OCI-M2 (cell line): ENCODE measurements around the gene TPT1.
"Not testable (repeated sequence)": the region's sequence is repeated elsewhere in the genome, so short reads cannot be mapped to it uniquely, and the experiment has no call there.

Experiments used
- DNase-seq: peaks from one replicate; lab custom pipeline; 2025; ENCODE audit not compliant: unreplicated experiment; lab: John Stamatoyannopoulos, UW

Gene TPT1

DNA sequence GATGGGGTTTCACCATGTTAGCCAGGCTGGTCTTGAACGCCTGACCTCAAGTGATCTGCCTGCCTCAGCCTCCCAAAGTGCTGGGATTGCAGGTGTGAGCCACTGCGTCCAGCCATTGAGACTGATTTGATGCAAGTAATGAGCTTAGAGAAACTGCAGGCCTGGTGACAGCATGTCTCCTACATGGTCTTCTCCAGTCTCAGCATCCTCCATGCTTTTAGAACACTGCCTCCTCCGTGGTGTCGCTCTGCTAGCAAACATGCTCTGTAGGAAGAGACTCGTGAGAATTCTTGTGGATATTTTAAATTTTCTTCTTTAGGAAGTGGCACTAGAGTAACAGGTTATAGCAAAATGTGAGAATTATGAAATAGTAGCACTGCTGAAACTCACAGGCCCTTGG, 37.1 kb downstream of the TPT1 start:
- no peak for DNase-seq

DNA sequence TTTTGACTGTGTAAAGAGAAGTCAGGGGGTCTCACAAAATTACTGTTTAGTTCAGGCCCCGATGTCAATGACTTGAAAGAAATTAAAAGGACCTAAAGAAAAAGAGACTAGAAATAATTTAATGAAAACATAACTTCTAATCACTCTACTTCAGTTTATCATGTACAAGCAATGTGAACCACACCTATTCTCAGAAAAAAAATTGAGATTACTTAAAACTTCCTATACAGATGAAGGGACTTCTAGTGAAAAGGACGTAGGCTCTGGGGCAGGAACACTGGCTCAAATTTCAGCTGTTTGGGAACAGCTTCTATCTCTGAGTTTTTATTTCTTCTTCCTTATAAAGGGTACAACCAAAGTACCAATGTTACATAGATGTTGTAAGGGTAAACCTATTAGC, 38.0 kb downstream of the TPT1 start:
- no peak for DNase-seq

DNA sequence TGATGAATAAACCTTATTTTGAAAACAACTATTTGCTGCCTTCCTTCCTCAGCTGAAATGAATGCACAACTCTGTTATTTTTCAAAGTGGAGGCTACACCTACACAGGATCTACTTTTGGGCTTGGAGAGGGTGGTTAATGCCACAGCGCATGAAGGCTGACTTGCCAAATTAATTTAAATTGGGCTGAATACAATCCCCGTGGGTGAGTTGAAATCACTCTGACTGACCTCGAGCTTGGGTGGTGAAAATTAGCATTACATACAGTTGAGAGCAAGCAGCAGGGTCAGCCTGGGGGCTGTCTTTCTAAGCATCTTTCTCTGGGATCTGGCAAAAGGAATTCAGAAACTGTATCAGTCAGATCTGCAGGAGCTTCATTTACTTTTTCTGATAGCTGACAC, 38.5 kb downstream of the TPT1 start:
- DNase-seq, result no peak

DNA sequence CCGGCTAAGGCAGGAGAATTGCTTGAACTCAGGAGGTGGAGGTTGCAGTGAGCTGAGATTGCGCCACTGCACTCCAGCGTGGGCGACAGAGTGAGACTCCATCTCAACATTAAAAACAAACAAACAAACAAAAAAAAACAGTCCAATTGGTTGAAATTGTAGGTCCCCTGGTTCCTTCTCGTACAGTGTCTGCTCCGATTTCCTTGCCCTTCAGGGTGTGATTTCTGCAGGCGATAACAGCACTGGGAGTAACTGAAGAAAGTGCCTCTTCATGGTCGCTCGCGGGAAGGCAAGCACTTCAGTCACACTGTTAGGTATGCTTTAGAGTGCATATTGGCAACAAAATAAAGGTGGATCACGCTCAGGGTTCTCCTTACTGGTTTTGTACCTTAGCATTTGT, 39.7 kb downstream of the TPT1 start:
- no peak for DNase-seq

DNA sequence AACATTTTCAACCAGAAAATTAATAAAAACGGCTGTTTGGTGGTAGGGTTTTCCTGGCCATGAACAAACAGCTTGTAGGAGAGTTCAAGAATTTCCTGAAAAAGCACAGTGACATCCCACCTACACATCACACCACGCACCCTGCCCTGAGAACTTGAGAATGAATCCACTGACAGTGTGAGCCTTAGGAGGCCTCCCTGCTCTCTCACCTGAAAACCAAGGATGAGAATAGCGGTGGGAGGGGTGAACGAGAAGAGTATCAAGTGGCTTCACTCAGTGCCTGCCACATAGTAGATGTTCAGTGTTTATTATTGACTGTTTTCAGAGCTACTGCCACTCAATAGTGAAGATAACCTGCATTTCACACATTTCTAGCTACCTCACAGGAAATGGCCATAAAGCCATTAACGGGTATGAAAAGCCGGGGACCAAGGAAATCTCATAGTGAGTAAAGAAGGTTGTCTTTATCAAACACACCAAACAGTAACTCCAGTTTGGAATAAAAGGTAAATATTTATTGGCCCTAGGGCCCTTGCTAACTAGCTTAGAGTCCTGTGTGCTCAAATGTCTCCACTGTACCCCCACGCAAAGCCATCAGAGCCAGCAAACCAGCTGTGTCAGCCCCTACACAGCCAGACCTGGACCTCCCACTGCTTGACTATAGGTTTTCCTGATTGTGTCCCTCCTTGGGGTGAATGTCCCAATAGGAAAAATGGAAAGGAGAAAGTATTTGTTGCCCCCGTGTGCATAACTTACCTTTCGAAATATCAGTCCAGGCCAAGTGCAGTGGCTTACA, 40.6 kb downstream of the TPT1 start:
- no peak for DNase-seq

DNA sequence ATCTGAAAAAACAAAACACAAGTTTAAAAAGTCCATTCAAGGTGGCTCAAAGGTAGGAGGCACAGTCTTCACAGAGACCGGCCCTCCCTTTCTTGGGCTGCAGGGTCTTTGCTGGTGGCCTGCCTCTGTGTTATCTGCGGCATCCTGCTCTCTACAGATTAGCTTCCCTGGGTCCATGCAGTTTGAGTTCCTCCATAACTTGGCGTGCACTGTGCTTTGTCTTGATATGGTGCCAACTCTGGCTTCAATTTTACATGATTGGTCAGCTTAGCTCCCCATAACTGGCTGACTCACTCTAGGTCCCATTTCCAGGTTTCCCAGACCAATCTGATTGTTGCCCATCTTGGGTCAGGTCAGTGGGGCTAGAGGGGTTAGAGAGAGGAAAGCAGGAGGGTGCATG, 41.8 kb downstream of the TPT1 start:
- DNase-seq, result no peak

DNA sequence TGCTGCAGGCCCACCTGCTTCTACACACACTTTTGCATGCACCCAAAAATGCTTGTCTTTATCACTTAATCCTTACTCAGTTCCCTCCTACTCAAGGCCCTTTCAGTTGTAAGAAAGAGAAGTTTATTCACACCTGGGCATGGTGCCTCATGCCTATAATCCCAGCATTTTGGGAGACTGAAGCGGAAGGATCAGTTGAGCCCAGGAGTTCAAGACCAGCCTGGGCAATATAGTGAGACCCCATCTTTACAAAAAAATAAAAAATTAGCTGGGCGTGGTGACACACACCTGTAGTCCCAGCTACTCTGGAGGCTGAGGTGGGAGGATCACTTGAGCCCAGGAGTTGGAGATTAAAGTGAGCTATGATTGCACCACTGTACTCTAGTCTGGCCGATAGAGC, 42.4 kb downstream of the TPT1 start:
- DNase-seq, result not testable (repeated sequence)

DNA sequence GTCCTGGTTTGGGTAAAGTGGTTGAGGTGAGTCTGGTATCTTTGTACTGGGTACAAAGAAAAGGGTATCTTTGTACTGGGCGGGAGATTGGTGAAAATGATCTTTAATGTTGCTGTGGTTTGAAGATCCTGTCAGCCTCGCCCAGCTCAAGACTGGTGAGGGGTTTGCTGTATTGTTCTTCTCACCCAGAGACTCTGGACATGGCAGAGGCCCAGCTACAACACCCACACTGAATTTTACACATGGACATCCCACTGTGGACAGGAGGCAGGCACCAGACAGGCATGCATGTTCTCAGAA, 42.8 kb downstream of the TPT1 start:
- DNase-seq, result no peak

DNA sequence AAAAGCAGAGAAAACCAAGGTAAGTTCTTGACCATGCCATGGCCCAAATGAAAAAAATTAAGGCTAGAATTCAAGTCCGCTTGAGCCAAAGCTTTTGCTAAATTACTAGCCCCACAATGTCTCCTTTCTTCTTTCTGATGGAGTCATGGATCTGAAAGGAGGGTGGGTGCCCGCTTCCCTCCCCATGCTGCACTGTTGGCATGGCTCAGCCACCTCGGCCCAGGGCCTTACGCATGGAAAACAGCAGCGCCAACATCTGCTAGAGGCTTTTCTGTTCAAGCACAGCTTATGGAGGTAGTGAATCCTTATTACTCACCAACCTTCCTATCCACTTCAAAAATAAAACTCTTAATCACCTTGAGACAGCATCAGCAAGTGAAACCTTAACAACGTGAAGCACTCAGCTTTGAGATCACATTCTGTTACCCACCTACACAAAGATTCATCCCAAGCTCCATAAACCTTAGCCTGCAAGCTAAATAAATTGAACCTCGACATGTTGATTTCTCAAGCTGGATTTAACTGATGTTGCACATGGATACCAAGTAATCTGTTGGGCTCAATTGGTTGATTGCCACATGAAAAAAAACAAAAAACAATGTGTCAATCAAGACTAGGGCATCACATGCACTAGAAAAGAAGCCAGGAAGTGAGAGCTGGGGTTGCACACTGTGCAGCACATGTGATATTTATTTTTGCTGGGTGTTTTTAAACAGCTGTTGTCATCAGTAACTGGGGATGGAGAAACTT, 43.4 kb downstream of the TPT1 start:
- no peak for DNase-seq

DNA sequence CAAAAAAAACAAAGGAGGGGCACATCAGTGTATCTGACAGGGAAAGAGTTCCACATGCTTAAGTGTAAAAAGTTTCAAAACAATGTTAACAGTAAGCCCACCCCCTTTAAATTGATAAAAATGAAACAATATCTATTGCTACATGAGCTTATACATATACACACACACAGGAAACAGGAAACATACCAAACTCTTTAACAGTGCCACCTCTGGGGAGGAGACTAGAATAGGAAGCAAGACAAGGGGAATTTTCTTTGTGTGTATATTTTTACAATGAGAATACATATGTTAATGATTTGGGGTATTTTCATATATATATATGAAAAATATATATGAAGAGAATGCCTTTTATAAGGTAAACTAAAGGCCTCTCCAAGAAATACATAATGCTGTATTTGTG, 44.7 kb downstream of the TPT1 start:
- no peak for DNase-seq

DNA sequence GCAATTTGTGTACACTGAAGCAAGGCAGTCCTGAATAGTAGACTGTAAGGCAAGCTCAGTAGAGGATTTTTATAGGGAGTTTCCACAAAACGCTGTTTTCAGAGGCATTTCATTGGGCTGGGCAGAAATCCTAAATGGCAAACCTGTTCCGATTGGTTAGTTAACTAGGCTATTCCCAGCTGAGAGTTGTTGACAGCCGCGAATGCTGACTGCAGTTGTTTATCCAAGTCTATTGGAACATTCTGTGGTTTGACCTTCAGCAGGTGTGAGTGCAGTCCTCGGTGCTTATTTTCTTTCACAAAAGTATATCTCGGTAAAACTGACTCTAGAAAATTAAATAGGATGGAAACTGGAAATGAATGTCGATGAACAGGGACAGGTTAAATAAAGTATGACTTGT, 45.4 kb downstream of the TPT1 start:
- no peak for DNase-seq

DNA sequence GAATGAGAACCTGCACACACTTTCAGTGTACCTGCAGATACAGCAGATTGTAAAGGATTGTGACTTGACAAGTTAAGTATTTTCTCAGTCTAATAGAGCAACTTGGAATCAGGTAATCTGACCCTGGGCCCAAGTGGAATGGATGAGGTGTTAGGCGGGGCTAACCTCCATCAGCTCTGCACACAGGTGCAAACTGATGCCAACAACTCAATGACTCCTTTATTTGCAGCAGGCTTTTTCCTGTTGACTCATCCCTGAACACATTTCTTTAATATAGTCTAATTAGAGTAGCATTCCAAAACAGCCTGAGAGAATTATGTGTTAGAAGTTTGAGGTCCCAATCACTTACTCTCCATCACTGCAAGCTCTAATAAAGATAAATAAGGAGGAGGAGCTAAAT, 48.8 kb downstream of the TPT1 start:
- DNase-seq, result no peak

DNA sequence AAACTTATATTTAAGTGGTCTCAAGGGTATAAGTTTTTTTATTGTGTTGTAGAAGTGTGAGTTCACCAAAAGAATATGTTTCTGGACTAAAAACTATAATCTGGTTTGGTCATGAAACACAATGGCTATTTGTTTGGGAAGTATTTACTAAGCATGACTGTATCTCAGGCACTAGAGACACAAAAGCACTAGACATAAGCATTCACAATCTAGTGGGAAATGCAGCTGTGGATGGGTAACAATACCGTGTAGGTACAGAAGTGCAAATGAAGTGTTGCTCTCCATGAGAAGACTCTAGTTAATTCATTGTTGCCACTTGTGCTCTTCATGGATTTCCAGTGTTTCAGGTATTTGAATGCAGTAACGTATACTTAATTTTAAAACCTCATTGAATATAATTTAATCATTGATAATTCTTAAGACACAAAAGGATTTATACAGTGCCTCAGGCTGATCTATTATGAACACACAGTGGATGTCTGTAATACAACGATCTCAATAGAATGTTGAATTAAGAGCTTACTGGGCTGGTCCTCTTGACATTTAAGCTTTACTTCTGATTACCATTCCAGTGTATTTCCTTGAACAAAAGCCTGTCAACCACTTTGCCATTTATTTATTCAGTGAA, 50.9 kb downstream of the TPT1 start:
- no peak for DNase-seq
